Karpas-422 (cell line): ENCODE data around the gene MTX3. TPM values are rescaled to one million over a fixed set of nuclear protein-coding genes. Genes with fewer than 3 reads are reported as not detected.

ENCODE experiments used
- DNase-seq: peaks from one replicate; pipeline ENCODE4 v3.0.0-alpha.2; 2015
- H2AFZ ChIP-seq: fragments of 200-600 bp; sonication (generic); 2 replicates; pipeline ENCODE4 v1.6.1; 2014; ENCODE audit warnings: antibody characterized with exemption, low read length, mixed read lengths
- H3K27ac ChIP-seq: fragments of 200-600 bp; sonication (generic); 2 replicates; pipeline ENCODE4 v1.5.1; 2014; ENCODE audit warnings: mild to moderate bottlenecking, low read length, moderate library complexity
- H3K27me3 ChIP-seq: fragments of 200-600 bp; sonication (generic); 2 replicates; pipeline ENCODE4 v1.6.1; 2014; ENCODE audit warnings: low read length, mixed read lengths
- H3K36me3 ChIP-seq: fragments of 200-600 bp; sonication (generic); 2 replicates; pipeline ENCODE4 v1.6.1; 2014; ENCODE audit warnings: low read length, mixed read lengths; ENCODE audit not compliant: insufficient read depth
- H3K4me1 ChIP-seq: fragments of 200-600 bp; sonication (generic); 2 replicates; pipeline ENCODE4 v1.6.1; 2014; ENCODE audit warnings: mild to moderate bottlenecking, low read length, mixed read lengths
- H3K4me2 ChIP-seq: fragments of 200-600 bp; sonication (generic); 2 replicates; pipeline ENCODE4 v1.6.1; 2014; ENCODE audit warnings: low read length, low read depth, mild to moderate bottlenecking; ENCODE audit not compliant: poor library complexity, severe bottlenecking
- H3K4me3 ChIP-seq: fragments of 200-600 bp; sonication (generic); 2 replicates; pipeline ENCODE4 v1.5.1; 2014; ENCODE audit warnings: mild to moderate bottlenecking, antibody characterized with exemption, low read length, mixed read lengths
- H3K79me2 ChIP-seq: fragments of 200-600 bp; sonication (generic); 2 replicates; pipeline ENCODE4 v1.6.1; 2014; ENCODE audit warnings: mild to moderate bottlenecking, low read length, mixed read lengths
- H3K9ac ChIP-seq: fragments of 200-600 bp; sonication (generic); 2 replicates; pipeline ENCODE4 v1.6.0; 2014; ENCODE audit warnings: low read length
- H3K9me2 ChIP-seq: fragments of 200-600 bp; sonication (generic), shearing (Covaris generic); replicated peaks from 2 replicates; pipeline ENCODE4 v1.6.0; 2014; ENCODE audit warnings: mild to moderate bottlenecking, low read length, moderate library complexity; ENCODE audit not compliant: insufficient read depth
- H3K9me3 ChIP-seq: fragments of 300-700, 200-600 bp; sonication (generic); 2 replicates; pipeline ENCODE4 v1.6.1; 2014; ENCODE audit warnings: low read length, mixed read lengths
- H4K20me1 ChIP-seq: fragments of 200-600 bp; sonication (generic); 2 replicates; pipeline ENCODE4 v1.6.1; 2014; ENCODE audit warnings: mild to moderate bottlenecking, antibody characterized with exemption, low read length, low read depth; ENCODE audit not compliant: insufficient read depth
- total RNA-seq: library from RNA; depleted of rRNA; stranded (reverse); fragments of >200 nt; shearing (Covaris generic); gene quantifications from 2 replicates; pipeline ENCODE4 v1.2.3, GENCODE V29; 2014; ENCODE audit warnings: low replicate concordance

The MTX3 gene
- total RNA-seq, 1 experiment from 2014 or later = 19.3 TPM

DNA sequence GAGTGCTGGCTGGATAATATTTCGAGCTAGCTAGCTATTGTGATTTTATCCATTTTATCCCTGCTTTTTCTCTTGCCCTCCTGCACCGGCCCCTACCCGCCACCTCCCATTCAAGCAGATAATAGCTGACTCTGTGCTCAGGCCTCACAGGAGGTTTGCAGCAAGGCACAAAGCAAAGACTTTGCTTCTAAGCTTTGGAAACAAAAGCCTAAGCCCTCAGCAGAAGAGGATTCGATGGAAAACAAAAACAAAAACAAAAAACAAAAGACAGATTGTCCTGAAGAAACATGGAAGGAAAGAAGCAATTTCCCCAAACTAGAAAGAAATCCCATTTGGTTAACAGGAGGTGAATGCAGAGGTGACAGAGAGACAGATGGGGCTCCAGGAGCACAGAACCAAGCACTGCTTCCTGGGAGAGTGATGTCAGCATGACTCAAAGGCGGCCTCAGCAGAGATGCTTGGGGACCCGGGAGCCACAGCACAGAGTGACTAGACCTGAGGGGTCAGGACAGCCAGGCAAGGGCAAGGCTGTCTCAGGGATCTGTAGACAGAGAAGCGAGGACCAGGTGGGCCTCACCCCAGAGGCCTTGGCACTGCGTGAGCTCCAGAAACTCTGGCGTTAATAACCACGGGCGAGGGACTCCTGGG is 28.4 kb downstream of the MTX3 start:
- Histone ChIP-seq H3K79me2 (no peaks in the 10 kb centered on the region), H3K36me3 (no peaks in the 10 kb centered on the region), H3K4me2 (no peak overlapping the region), H3K4me1 (no peaks in the 10 kb centered on the region), H3K27ac (no peak overlapping the region), H3K9ac (no peak overlapping the region), H3K4me3 (no peak overlapping the region), H2AFZ (no peak overlapping the region), H3K27me3 (no peaks in the 10 kb centered on the region), H3K9me3 (no peaks in the 10 kb centered on the region), H3K9me2 (no peaks in the 10 kb centered on the region), H4K20me1 (no peaks in the 10 kb centered on the region)
- DNase-seq = no peak

DNA sequence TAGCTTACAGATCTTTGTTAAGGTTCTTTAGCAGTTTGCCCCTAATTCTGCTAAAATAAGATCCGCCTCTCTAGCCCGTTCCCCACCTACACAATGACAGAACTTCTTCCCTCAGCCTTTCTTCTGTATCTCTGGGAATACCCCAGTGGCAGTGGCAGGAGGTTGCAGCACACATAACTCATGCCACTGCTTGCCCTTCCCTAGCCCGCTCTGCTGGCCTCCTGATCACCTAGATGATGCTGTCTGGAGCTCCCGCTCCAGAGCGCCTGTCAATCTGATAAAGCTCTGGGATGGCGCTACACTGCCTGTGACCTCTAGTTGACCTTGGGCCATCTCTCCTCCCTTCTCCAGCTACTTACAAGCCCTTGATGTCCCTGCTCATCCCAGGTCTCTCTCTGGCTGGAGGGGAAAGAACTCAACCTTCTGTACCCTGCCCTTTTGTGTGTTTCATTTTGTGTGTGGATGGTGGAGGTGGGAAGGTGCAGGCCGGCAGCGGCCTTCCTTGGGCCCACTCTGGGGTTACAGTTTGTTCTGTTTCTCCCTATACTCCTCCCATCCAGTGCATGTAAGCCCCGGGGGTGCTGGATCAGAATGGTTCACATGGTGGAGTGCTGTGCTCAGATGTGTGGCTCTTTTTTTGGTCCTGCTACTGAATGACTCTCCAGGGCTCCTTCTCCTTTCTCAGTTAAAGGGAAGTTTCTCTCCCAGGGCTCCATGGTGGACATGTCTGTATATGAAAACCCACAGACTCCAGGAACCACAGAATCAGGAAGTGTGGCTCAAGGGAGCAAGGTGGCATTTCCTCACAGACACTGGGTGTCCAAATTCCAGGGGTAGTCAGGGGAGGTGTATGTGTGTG is 29.1 kb downstream of the MTX3 start:
- Histone ChIP-seq H3K9me2 (no peaks in the 10 kb centered on the region), H3K79me2 (no peaks in the 10 kb centered on the region), H2AFZ (no peak overlapping the region), H3K9ac (no peak overlapping the region), H3K4me1 (no peaks in the 10 kb centered on the region), H3K27ac (no peak overlapping the region), H3K36me3 (no peaks in the 10 kb centered on the region), H3K4me2 (no peak overlapping the region), H3K27me3 (no peaks in the 10 kb centered on the region), H3K4me3 (no peak overlapping the region), H4K20me1 (no peaks in the 10 kb centered on the region), H3K9me3 (no peaks in the 10 kb centered on the region)
- no peak for DNase-seq

DNA sequence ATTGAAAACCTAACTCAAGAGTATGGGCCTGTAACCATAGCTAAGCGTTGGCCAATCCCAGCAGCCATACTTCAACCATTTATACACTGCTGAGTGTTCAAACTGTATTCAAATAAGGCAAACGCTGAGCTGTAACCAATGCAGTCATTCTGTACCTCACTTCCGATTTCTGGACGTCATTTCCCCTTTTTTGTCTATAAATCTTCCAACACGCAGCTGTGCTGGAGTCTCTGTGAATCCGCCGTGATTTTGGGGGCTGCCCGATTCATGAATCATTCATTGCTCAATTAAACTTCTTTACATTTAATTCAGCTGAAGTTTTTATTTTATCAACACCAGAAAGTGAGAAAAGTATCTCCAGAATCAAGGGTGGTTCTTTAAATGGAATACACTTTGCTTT is 31.7 kb downstream of the MTX3 start:
- Histone ChIP-seq H3K4me3 (no peak overlapping the region), H3K9me3 (no peaks in the 10 kb centered on the region), H3K9ac (no peak overlapping the region), H3K27ac (no peak overlapping the region), H3K4me1 (no peaks in the 10 kb centered on the region), H4K20me1 (no peaks in the 10 kb centered on the region), H3K4me2 (no peak overlapping the region), H2AFZ (no peak overlapping the region), H3K9me2 (no peaks in the 10 kb centered on the region), H3K36me3 (no peaks in the 10 kb centered on the region), H3K27me3 (no peaks in the 10 kb centered on the region), H3K79me2 (no peaks in the 10 kb centered on the region)
- DNase-seq = no peak

GRCh38 chr5:79955941-79956670 is 35.0 kb downstream of the MTX3 start:
- no peak overlapping the region for H3K4me3 ChIP-seq
- H3K4me2 ChIP-seq = no peak overlapping the region
- H3K27me3 ChIP-seq = no peaks in the 10 kb centered on the region
- H2AFZ ChIP-seq = no peak overlapping the region
- H3K36me3 ChIP-seq = no peaks in the 10 kb centered on the region
- no peak overlapping the region for H3K9ac ChIP-seq
- no peaks in the 10 kb centered on the region for H3K9me2 ChIP-seq
- no peak overlapping the region for H3K27ac ChIP-seq
- DNase-seq = no peak
- no peaks in the 10 kb centered on the region for H3K9me3 ChIP-seq
- H3K4me1 ChIP-seq = no peaks in the 10 kb centered on the region
- H4K20me1 ChIP-seq = no peaks in the 10 kb centered on the region
- no peaks in the 10 kb centered on the region for H3K79me2 ChIP-seq

- H3K27ac ChIP-seq = no peak overlapping the region
- no peaks in the 10 kb centered on the region for H3K9me3 ChIP-seq
- H3K36me3 ChIP-seq = no peaks in the 10 kb centered on the region
- H2AFZ ChIP-seq = no peak overlapping the region
- H3K27me3 ChIP-seq = no peaks in the 10 kb centered on the region
- H3K4me2 ChIP-seq = no peak overlapping the region
- DNase-seq = no peak
- H3K9me2 ChIP-seq = no peaks in the 10 kb centered on the region
- no peak overlapping the region for H3K9ac ChIP-seq
- H3K79me2 ChIP-seq = no peaks in the 10 kb centered on the region
- no peak overlapping the region for H3K4me3 ChIP-seq
- H3K4me1 ChIP-seq = no peaks in the 10 kb centered on the region
- no peaks in the 10 kb centered on the region for H4K20me1 ChIP-seq
Measured at GRCh38 chr5:79955356-79955895, 35.6 kb downstream of the MTX3 start.

GRCh38 chr5:79954620-79955019 is 36.4 kb downstream of the MTX3 start:
- Histone ChIP-seq H3K79me2 (no peaks in the 10 kb centered on the region), H3K4me3 (no peak overlapping the region), H3K27ac (no peak overlapping the region)

DNA sequence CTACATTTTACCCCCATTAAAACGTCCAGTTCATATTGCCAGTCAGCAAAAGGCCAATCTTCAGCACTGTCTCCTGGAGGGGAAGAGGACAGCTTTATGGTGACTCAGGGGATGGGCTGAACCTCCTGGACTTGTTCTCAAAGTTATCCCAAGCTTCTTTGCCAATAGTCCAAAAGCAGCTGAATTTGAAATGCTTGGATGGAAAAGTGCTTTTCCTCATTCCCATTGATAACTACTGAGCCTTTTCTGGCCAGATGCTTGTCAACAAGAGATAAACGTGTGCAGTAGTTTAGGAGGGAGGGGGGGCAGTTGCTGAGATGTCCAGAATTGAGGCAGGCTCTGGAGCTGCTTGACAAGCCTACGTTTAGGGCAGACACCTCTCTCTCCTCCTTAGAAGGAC is 43.5 kb downstream of the MTX3 start:
- no peak overlapping the region for H2AFZ ChIP-seq
- H3K9me2 ChIP-seq = no peaks in the 10 kb centered on the region
- H3K27ac ChIP-seq = no peak overlapping the region
- no peak overlapping the region for H3K4me2 ChIP-seq
- H3K27me3 ChIP-seq = no peaks in the 10 kb centered on the region
- no peaks in the 10 kb centered on the region for H3K36me3 ChIP-seq
- H3K9ac ChIP-seq = no peak overlapping the region
- H4K20me1 ChIP-seq = no peaks in the 10 kb centered on the region
- H3K4me1 ChIP-seq = no peaks in the 10 kb centered on the region
- no peaks in the 10 kb centered on the region for H3K79me2 ChIP-seq
- no peak overlapping the region for H3K4me3 ChIP-seq
- H3K9me3 ChIP-seq = no peaks in the 10 kb centered on the region
- DNase-seq = no peak

More at GRCh38 chr5:79954620-79955019, 36.4 kb downstream of the MTX3 start:
- Histone ChIP-seq H3K36me3 (no peaks in the 10 kb centered on the region), H3K9ac (no peak overlapping the region), H4K20me1 (no peaks in the 10 kb centered on the region), H3K9me2 (no peaks in the 10 kb centered on the region), H2AFZ (no peak overlapping the region), H3K27me3 (no peaks in the 10 kb centered on the region), H3K9me3 (no peaks in the 10 kb centered on the region), H3K4me2 (no peak overlapping the region), H3K4me1 (no peaks in the 10 kb centered on the region)
- no peak for DNase-seq

GRCh38 chr5:79938468-79938867 is 52.6 kb downstream of the MTX3 start:
- Histone ChIP-seq H3K79me2 (no peaks in the 10 kb centered on the region), H3K4me3 (no peak overlapping the region), H3K4me1 (no peaks in the 10 kb centered on the region), H3K27me3 (no peaks in the 10 kb centered on the region), H3K9me3 (no peaks in the 10 kb centered on the region), H3K27ac (no peak overlapping the region), H3K9me2 (no peaks in the 10 kb centered on the region), H4K20me1 (no peaks in the 10 kb centered on the region), H3K36me3 (no peaks in the 10 kb centered on the region), H2AFZ (no peak overlapping the region), H3K4me2 (no peak overlapping the region), H3K9ac (no peak overlapping the region)
- DNase-seq = no peak
